Keratinocyte (primary cell): ENCODE results near the gene GSTA5. TPM values are rescaled to one million over a fixed set of nuclear protein-coding genes. Genes with fewer than 3 reads are reported as not detected.
"Not testable (repeated sequence)": the region's sequence is repeated elsewhere in the genome, so short reads cannot be mapped to it uniquely, and the experiment has no call there.

Source experiments
- DNase-seq: peaks from one replicate; pipeline ENCODE4 v3.0.0-alpha.2; 2011; ENCODE audit warnings: low read depth, missing footprints, low spot score
- FAIRE-seq: peaks from 2 replicates; lab custom pipeline; 2011; peaks lifted over from hg19 to GRCh38; lab: Jason Lieb, UNC
- H2AFZ ChIP-seq: 2 replicates; pipeline ENCODE4 v1.6.0; 2012; ENCODE audit warnings: low read length, control low read depth, inconsistent platforms; ENCODE audit not compliant: control insufficient read depth
- H3K27ac ChIP-seq: 2 replicates; pipeline ENCODE4 v1.5.1; 2011; ENCODE audit warnings: low read length; ENCODE audit not compliant: control insufficient read depth, insufficient read depth
- H3K27me3 ChIP-seq: 3 replicates; pipeline ENCODE4 v1.6.0; 2011; ENCODE audit warnings: low read length; ENCODE audit not compliant: control insufficient read depth, insufficient read depth; ENCODE audit errors: extremely low read depth
- H3K36me3 ChIP-seq, 2 experiments: 2 replicates in 1 of 2; 3 replicates in 1 of 2; pipeline ENCODE4 v1.5.1; 2011; ENCODE audit warnings: low read length in 2 of 2, mild to moderate bottlenecking in 1 of 2; ENCODE audit not compliant: control insufficient read depth in 2 of 2, insufficient read depth in 2 of 2; ENCODE audit errors: extremely low read depth in 1 of 2
- H3K4me1 ChIP-seq: 3 replicates; pipeline ENCODE4 v1.5.1; 2011; ENCODE audit warnings: low read length; ENCODE audit not compliant: control insufficient read depth, insufficient read depth; ENCODE audit errors: extremely low read depth
- H3K4me2 ChIP-seq: 3 replicates; pipeline ENCODE4 v1.6.0; 2011; ENCODE audit warnings: low read depth, low read length; ENCODE audit not compliant: control insufficient read depth, insufficient read depth; ENCODE audit errors: extremely low read depth
- H3K4me3 ChIP-seq, 3 experiments: fragments of 200-600 bp in 1 of 3; sonication (generic) in 1 of 3; 2 replicates in 2 of 3; 3 replicates in 1 of 3; pipeline ENCODE4 v1.5.1; 2011 to 2016; ENCODE audit warnings: low read length in 3 of 3, mild to moderate bottlenecking in 3 of 3, control low read depth in 2 of 3, inconsistent platforms in 1 of 3, low read depth in 1 of 3, mixed read lengths in 1 of 3, mixed run types in 1 of 3, moderate library complexity in 1 of 3; ENCODE audit not compliant: control insufficient read depth in 2 of 3, insufficient read depth in 2 of 3; ENCODE audit errors: extremely low read depth in 1 of 3
- H3K79me2 ChIP-seq: 2 replicates; pipeline ENCODE4 v1.6.0; 2012; ENCODE audit warnings: low read length; ENCODE audit not compliant: control insufficient read depth, insufficient read depth
- H3K9ac ChIP-seq: 3 replicates; pipeline ENCODE4 v1.6.0; 2011; ENCODE audit warnings: low read length; ENCODE audit not compliant: control insufficient read depth, insufficient read depth; ENCODE audit errors: extremely low read depth
- H3K9me1 ChIP-seq: 3 replicates; pipeline ENCODE4 v1.6.0; 2011; ENCODE audit warnings: low read length; ENCODE audit not compliant: control insufficient read depth, insufficient read depth; ENCODE audit errors: extremely low read depth
- H3K9me3 ChIP-seq: 2 replicates; pipeline ENCODE4 v1.5.1; 2012; ENCODE audit warnings: low read depth, low read length; ENCODE audit not compliant: control insufficient read depth
- H4K20me1 ChIP-seq: 3 replicates; pipeline ENCODE4 v1.6.0; 2011; ENCODE audit warnings: low read length; ENCODE audit not compliant: control insufficient read depth, insufficient read depth; ENCODE audit errors: extremely low read depth
- EZH2 ChIP-seq: IDR thresholded peaks from one replicate; pipeline ENCODE4 v1.6.1; 2012; ENCODE audit warnings: inconsistent platforms, mild to moderate bottlenecking, low read length, moderate library complexity
- dilution Hi-C: fragments of 300-500 bp; cut with MboI; formaldehyde crosslinking; loops from one replicate; pipeline ENCODE4 v1.7.0; 2020; ENCODE audit warnings: low sequenced_read_pairs; ENCODE audit not compliant: extremely low pct_ligation_motif_present
- polyA plus RNA-seq, 5 experiments: library from polyadenylated mRNA; depleted of rRNA in 3 of 5; stranded (reverse) in 3 of 5; stranded (forward) in 1 of 5; unstranded in 1 of 5; fragments of >200 nt; gene quantifications; 1 replicate in 1 of 5; 2 replicates in 3 of 5; 3 replicates in 1 of 5; pipeline versions ENCODE4 v1.2.1 to v1.2.3, GENCODE V29; 2011 to 2012; ENCODE audit warnings: missing spikeins in 2 of 5, low read depth in 1 of 5, low replicate concordance in 1 of 5
- TF ChIP-seq, protein P1 (sequence below), 3 experiments: IDR thresholded peaks in 1 of 3; conservative IDR thresholded peaks in 1 of 3; optimal IDR thresholded peaks in 1 of 3; 2 replicates in 2 of 3; 3 replicates in 1 of 3; pipeline versions ENCODE3 to v1.5.1; 2011; ENCODE audit warnings: low read length in 3 of 3, mild to moderate bottlenecking in 3 of 3, moderate library complexity in 2 of 3, control low read depth in 1 of 3, inconsistent platforms in 1 of 3; ENCODE audit not compliant: insufficient read depth in 2 of 3; ENCODE audit errors: extremely low read depth in 1 of 3

The GSTA5 gene
- polyA plus RNA-seq, 1 donor (not counting 4 experiments of a cell fraction or from before 2014, with no cell fraction given): not detected

DNA sequence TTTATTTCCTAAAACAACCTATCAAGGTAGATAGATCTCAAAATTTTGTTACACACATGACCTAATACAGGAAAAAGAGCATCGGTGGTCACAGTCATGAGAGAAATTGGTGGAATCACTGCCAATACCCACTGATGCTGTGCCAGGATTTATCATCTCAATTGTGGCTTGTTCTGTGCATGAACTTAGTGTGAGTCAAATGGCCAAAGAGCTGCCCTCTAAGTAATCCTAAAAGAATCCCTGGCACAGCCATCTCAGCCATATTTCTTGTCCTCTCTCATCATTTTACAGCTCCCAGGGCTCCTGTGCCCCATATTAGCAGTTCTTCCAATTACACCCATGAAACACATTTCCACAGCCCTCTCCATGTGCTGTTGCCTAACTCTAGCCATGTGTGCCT lies 6.1 kb downstream of the GSTA5 start:
- H3K9ac ChIP-seq: no peak overlapping the region
- no peaks in the 10 kb centered on the region for H3K79me2 ChIP-seq
- no peak for FAIRE-seq
- H3K4me3 ChIP-seq: no peak overlapping the region
- no peaks in the 10 kb centered on the region for H3K4me1 ChIP-seq
- H3K36me3 ChIP-seq: no peaks in the 10 kb centered on the region
- no peak overlapping the region for H3K4me2 ChIP-seq
- H3K27ac ChIP-seq: no peak overlapping the region
- TF ChIP-seq, protein P1, sequence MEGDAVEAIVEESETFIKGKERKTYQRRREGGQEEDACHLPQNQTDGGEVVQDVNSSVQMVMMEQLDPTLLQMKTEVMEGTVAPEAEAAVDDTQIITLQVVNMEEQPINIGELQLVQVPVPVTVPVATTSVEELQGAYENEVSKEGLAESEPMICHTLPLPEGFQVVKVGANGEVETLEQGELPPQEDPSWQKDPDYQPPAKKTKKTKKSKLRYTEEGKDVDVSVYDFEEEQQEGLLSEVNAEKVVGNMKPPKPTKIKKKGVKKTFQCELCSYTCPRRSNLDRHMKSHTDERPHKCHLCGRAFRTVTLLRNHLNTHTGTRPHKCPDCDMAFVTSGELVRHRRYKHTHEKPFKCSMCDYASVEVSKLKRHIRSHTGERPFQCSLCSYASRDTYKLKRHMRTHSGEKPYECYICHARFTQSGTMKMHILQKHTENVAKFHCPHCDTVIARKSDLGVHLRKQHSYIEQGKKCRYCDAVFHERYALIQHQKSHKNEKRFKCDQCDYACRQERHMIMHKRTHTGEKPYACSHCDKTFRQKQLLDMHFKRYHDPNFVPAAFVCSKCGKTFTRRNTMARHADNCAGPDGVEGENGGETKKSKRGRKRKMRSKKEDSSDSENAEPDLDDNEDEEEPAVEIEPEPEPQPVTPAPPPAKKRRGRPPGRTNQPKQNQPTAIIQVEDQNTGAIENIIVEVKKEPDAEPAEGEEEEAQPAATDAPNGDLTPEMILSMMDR (optimal IDR thresholded peaks at IDR 0.05 in 1 of 3, IDR thresholded peaks at IDR 0.05 in 1 of 3, conservative IDR thresholded peaks at IDR 0.05 in 1 of 3; ENCODE audit: extremely low read depth in 1 of 3, insufficient read depth in 2 of 3, low read length in 3 of 3): no peak
- TF ChIP-seq EZH2: no peak
- H4K20me1 ChIP-seq: no peaks in the 10 kb centered on the region
- H2AFZ ChIP-seq: no peak overlapping the region
- H3K9me3 ChIP-seq: no peaks in the 10 kb centered on the region
- dilution Hi-C loops: no loop called here
- no peak for DNase-seq
- peaks cover 7% of the 10 kb centered on the region for H3K27me3 ChIP-seq
- H3K9me1 ChIP-seq: no peaks in the 10 kb centered on the region

DNA sequence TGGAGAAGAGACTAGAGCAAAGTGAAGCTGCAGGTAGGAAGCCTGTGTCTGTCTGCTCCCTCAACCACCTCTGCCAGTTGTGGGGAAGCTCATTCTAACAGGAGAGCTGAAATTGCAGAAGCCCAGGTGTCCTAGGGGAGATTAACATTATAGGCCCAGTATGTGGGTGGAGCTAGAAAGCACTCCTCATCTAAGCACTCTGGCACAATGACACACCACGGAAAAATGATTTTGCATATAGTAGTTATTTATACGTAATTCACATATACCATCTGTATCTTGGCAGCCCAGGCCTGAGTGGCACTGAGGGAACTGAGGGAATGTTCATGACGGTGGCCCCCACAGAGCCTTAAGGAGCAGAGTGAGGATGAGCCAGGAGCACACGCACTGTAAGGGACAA lies 9.7 kb downstream of the GSTA5 start:
- H2AFZ ChIP-seq, H3K9me1 ChIP-seq, H3K4me1 ChIP-seq, H3K4me3 ChIP-seq, H4K20me1 ChIP-seq, H3K79me2 ChIP-seq, H3K27me3 ChIP-seq, H3K36me3 ChIP-seq, dilution Hi-C loops, H3K9me3 ChIP-seq, H3K4me2 ChIP-seq, H3K27ac ChIP-seq, H3K9ac ChIP-seq, DNase-seq, FAIRE-seq: not testable (repeated sequence)
